ENCODE data around the gene TNS3. TPM values are rescaled to one million over a fixed set of nuclear protein-coding genes. Genes with fewer than 3 reads are reported as not detected.
A peak's percentile ranks its signal among the peaks of the same experiment; 100 is the strongest.

TNS3 gene
- polyA plus RNA-seq, 1 donor from 2014 or later = 12.5 TPM

GRCh38 chr7:47385536-47386125 is 196.3 kb downstream of the TNS3 start:
- Mint-ChIP-seq H3K27me3 (no peaks in the 10 kb centered on the region), H3K9me3 (no peaks in the 10 kb centered on the region), H3K36me3 (peaks cover 5% of the 10 kb centered on the region), H3K4me1 (peaks cover under 1 to 5% (median 3%) of the 10 kb centered on the region in 3 donors), H3K27ac (no peak overlapping the region), H3K4me3 (no peak overlapping the region)

GRCh38 chr7:47384755-47385535 is 197.0 kb downstream of the TNS3 start:
- Mint-ChIP-seq H3K27ac (no peak overlapping the region), H3K36me3 (peaks cover 4% of the 10 kb centered on the region), H3K27me3 (no peaks in the 10 kb centered on the region), H3K4me3 (peak overlapping the region in 1 of 4 donors; percentile 79), H3K4me1 (peaks cover 0 to 4% (median 2%) of the 10 kb centered on the region in 3 donors), H3K9me3 (no peaks in the 10 kb centered on the region)

GRCh38 chr7:47383696-47384445 is 198.0 kb downstream of the TNS3 start:
- no peaks in the 10 kb centered on the region for H3K9me3 Mint-ChIP-seq
- H3K4me3 Mint-ChIP-seq = no peak overlapping the region
- H3K27ac Mint-ChIP-seq = no peak overlapping the region
- peaks cover 0 to 2% (median 0%) of the 10 kb centered on the region in 3 donors for H3K4me1 Mint-ChIP-seq
- peaks cover 4% of the 10 kb centered on the region for H3K36me3 Mint-ChIP-seq
- H3K27me3 Mint-ChIP-seq = no peaks in the 10 kb centered on the region

- H3K4me3 Mint-ChIP-seq = no peak overlapping the region
- no peaks in the 10 kb centered on the region for H3K27me3 Mint-ChIP-seq
- no peak overlapping the region for H3K27ac Mint-ChIP-seq
Observed at GRCh38 chr7:47383072-47383471, 198.8 kb downstream of the TNS3 start.

GRCh38 chr7:47382200-47382599 is 199.7 kb downstream of the TNS3 start:
- no peak overlapping the region for H3K4me3 Mint-ChIP-seq
- H3K27ac Mint-ChIP-seq = peak overlapping the region in 1 of 3 donors; percentile 35
- no peaks in the 10 kb centered on the region for H3K4me1 Mint-ChIP-seq
- H3K27me3 Mint-ChIP-seq = no peaks in the 10 kb centered on the region
- H3K9me3 Mint-ChIP-seq = no peaks in the 10 kb centered on the region
- peaks cover 4% of the 10 kb centered on the region for H3K36me3 Mint-ChIP-seq

More at GRCh38 chr7:47383072-47383471, 198.8 kb downstream of the TNS3 start:
- Mint-ChIP-seq H3K9me3 (no peaks in the 10 kb centered on the region), H3K4me1 (no peaks in the 10 kb centered on the region), H3K36me3 (peaks cover 4% of the 10 kb centered on the region)

GRCh38 chr7:47381134-47381495 is 200.8 kb downstream of the TNS3 start:
- Mint-ChIP-seq H3K4me1 (peaks cover 0 to 2% (median 0%) of the 10 kb centered on the region in 3 donors), H3K27me3 (no peaks in the 10 kb centered on the region), H3K4me3 (no peak overlapping the region), H3K9me3 (no peaks in the 10 kb centered on the region), H3K36me3 (peaks cover 4% of the 10 kb centered on the region), H3K27ac (no peak overlapping the region)

GRCh38 chr7:47380325-47381133 is 201.4 kb downstream of the TNS3 start:
- no peaks in the 10 kb centered on the region for H3K27me3 Mint-ChIP-seq
- H3K9me3 Mint-ChIP-seq = no peaks in the 10 kb centered on the region
- H3K36me3 Mint-ChIP-seq = peaks cover 4% of the 10 kb centered on the region
- peaks cover 0 to 2% (median 0%) of the 10 kb centered on the region in 3 donors for H3K4me1 Mint-ChIP-seq
- H3K4me3 Mint-ChIP-seq = no peak overlapping the region
- H3K27ac Mint-ChIP-seq = no peak overlapping the region

- Mint-ChIP-seq H3K4me1 (peaks cover 0 to 2% (median 0%) of the 10 kb centered on the region in 3 donors), H3K9me3 (no peaks in the 10 kb centered on the region), H3K27me3 (no peaks in the 10 kb centered on the region), H3K4me3 (no peak overlapping the region), H3K36me3 (peaks cover 4% of the 10 kb centered on the region), H3K27ac (peak overlapping the region in 1 of 3 donors; percentile 63)
Observed at GRCh38 chr7:47379629-47380324, 202.1 kb downstream of the TNS3 start.

GRCh38 chr7:47378728-47379395 is 203.0 kb downstream of the TNS3 start:
- Mint-ChIP-seq H3K27me3 (no peaks in the 10 kb centered on the region), H3K9me3 (no peaks in the 10 kb centered on the region), H3K36me3 (peaks cover 4% of the 10 kb centered on the region), H3K27ac (peak overlapping the region in 1 of 3 donors; percentile 43), H3K4me1 (peaks cover 0 to 2% (median 0%) of the 10 kb centered on the region in 3 donors), H3K4me3 (no peak overlapping the region)

- Mint-ChIP-seq H3K9me3 (no peaks in the 10 kb centered on the region), H3K4me3 (peak overlapping the region in 1 of 4 donors; percentile 14), H3K27me3 (no peaks in the 10 kb centered on the region), H3K27ac (no peak overlapping the region), H3K4me1 (peaks cover 0 to 2% (median 0%) of the 10 kb centered on the region in 3 donors), H3K36me3 (peaks cover 3% of the 10 kb centered on the region)
Observed at GRCh38 chr7:47377741-47378140, 204.2 kb downstream of the TNS3 start.

- Mint-ChIP-seq H3K27me3 (no peaks in the 10 kb centered on the region), H3K27ac (peak overlapping the region in 1 of 3 donors; percentile 73), H3K36me3 (peaks cover 4% of the 10 kb centered on the region), H3K4me3 (no peak overlapping the region), H3K4me1 (peaks cover 0 to 2% (median 0%) of the 10 kb centered on the region in 3 donors), H3K9me3 (no peaks in the 10 kb centered on the region)
Observed at GRCh38 chr7:47376991-47377616, 204.8 kb downstream of the TNS3 start.

- peak overlapping the region in 1 of 3 donors; percentile 59 for H3K27ac Mint-ChIP-seq
- H3K4me1 Mint-ChIP-seq = peaks cover 0 to 2% (median 0%) of the 10 kb centered on the region in 3 donors
- peaks cover 3% of the 10 kb centered on the region for H3K36me3 Mint-ChIP-seq
- H3K9me3 Mint-ChIP-seq = no peaks in the 10 kb centered on the region
- no peaks in the 10 kb centered on the region for H3K27me3 Mint-ChIP-seq
- no peak overlapping the region for H3K4me3 Mint-ChIP-seq
Observed at GRCh38 chr7:47375121-47375938, 206.6 kb downstream of the TNS3 start.

GRCh38 chr7:47374538-47374937 is 207.4 kb downstream of the TNS3 start:
- Mint-ChIP-seq H3K4me3 (no peak overlapping the region), H3K9me3 (no peaks in the 10 kb centered on the region), H3K27me3 (no peaks in the 10 kb centered on the region), H3K4me1 (peaks cover 0 to 2% (median 0%) of the 10 kb centered on the region in 3 donors), H3K36me3 (peaks cover 3% of the 10 kb centered on the region), H3K27ac (no peak overlapping the region)

Data from IgD-negative memory B cell (primary cell).